SK-N-MC (cell line): ENCODE measurements around the gene LEF1.

Experiments
- EZH2 ChIP-seq: fragments of 200-600 bp; sonication (generic); IDR thresholded peaks from one replicate; pipeline ENCODE4 v1.6.1; 2017; ENCODE audit warnings: antibody characterized with exemption
- FOXP2 ChIP-seq: optimal IDR thresholded peaks from 2 replicates; pipeline ENCODE3; 2011; ENCODE audit warnings: mild to moderate bottlenecking, moderate library complexity; ENCODE audit not compliant: insufficient read depth; ENCODE audit errors: extremely low read length, control extremely low read depth
- POLR2AphosphoS5 ChIP-seq: IDR thresholded peaks from 2 replicates; pipeline ENCODE4 v1.6.1; 2012; ENCODE audit warnings: mild to moderate bottlenecking, low read depth, low read length, borderline replicate concordance

DNA sequence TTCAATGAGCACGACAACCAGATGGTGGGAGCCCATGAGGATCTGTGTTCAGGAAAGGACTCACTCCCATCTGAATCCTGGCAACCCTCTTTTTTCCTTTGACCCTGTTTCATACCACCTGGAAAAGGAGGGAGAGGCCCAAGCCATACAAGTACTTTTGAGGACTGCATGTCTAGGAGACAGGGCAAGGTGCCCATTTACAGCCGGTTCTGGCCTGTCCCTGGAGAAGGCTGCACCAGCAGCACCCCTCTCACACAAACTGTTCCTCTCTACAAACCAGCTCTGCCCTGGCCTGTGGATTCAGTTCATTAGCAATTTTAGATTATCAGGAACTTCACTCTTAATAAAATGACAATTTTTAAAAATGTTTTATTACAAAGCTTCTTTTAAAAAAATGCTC lies 121.5 kb downstream of the LEF1 start:
- TF ChIP-seq EZH2 (no peak), POLR2AphosphoS5 (no peak), FOXP2 (no peak)
